Activated CD4-positive, alpha-beta T cell treated with anti-CD3 and anti-CD28 coated beads, Interleukin-2, amount 50 U/mL, for 48 hours (primary cell): Measurements from ENCODE around the gene ABCG1.

Experiments used
- DNase-seq, 2 experiments: peaks; one replicate each; pipeline ENCODE4 v3.0.0-alpha.2; 2020

The ABCG1 gene

DNA sequence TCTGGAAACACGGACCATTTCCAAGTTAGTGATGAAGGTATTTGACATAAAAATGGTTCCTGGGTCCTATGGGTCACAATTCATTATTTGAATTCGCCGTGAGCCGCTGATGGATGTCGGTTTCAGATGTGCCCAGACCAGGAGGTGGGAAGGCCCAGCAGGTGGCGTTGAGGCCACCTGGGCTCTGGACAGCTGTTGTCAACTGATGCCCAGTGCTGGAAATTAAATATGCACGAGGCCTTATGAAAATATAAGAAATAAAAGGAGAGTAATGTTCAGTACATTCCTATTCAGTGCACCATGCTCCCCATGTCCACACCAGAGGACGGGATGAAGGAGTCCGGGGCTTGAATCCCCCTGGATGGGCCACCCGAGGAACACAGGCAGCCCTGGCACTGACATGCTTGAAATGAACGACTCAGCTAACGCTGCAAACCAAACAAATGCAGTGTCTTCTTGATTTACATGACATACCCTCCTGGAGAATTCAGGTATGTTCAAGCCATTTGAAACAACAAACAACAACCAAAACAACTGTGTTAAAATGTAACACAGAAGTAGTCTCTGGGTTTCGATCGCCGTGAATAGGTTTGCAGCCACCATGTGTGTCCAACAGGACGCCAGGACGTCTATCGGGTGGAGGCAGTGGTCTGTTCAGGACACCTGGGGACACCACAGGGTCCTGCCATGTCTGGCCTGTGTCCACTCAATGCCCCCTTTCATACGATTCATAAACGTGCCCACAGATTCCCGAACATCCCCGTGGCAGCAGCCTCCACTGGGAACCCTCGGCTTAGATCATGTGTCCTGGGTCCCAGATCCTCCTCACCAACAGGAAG is 90.2 kb downstream of the ABCG1 start:
- no peak for DNase-seq

DNA sequence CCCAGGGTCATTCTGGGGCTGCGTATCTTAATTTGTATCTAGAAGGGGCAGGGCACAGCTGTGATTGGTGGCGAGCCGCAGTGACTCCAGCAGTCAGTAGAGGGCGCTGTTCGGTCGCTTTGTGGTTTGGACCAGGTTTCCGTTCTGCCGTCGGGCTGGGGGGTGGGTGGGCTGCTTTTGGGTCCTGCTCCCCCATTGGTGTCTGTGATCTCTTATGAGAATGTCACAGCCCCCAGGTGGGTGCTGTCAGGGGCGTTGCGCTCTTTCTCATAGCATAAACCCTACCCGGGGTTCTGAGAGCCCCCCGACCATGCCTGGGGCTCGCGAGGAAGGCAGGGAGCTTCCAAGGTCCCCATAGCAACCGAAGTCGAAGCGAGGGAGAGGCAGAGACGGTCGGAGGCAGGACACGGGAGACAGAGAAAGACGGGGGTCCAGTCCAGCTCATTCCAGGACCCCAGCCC is 90.8 kb downstream of the ABCG1 start:
- peak; percentile 80 to 82 for DNase-seq

DNA sequence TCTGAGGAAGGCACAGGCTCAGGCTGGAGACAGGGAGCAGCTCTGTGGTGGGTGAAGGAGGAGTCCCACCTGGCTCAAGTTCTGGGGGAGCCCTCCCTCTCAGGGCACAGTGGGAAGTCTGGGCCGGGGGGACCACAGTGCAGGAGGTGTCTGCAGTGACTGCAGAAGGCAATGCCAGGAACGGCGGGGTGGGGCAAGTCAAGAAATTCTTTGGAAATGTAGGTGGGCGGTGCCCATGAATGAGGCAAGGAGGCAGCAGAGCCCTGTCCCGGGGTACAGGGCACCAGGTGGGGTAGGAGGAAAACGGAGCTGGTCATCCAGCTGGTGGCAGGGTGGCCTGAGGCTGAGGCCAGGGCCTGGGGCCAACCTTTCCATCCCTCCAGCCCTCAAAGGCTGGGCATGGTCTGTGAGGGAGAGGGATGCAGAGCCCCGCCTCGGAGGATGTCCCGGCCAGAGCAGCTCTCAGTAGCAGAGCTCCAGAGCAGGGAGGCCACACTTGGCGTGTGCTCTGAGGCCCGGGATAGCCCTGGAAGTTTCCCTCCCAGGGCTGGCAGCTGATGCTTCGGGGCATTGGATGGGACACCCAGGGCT is 91.6 kb downstream of the ABCG1 start:
- DNase-seq: no peak

DNA sequence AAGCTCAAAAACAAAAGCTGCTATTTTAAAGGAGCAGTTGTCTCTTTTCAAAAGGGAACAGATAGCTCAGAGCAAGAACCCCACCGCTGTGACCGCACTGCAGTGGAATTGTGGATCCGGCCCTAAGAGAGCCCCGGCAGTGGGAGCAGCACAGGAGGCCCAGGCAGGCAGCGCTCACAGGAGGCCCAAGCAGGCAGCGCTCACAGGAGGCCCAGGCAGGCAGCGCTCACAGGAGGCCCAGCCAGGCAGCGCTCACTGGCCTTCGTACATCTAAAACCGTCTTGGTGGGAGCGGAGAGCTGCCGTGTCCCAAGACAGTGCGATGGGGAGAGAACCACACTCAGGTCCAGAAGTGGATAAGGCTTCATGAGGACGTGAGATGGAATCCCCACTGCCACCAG is 92.2 kb downstream of the ABCG1 start:
- no peak for DNase-seq

DNA sequence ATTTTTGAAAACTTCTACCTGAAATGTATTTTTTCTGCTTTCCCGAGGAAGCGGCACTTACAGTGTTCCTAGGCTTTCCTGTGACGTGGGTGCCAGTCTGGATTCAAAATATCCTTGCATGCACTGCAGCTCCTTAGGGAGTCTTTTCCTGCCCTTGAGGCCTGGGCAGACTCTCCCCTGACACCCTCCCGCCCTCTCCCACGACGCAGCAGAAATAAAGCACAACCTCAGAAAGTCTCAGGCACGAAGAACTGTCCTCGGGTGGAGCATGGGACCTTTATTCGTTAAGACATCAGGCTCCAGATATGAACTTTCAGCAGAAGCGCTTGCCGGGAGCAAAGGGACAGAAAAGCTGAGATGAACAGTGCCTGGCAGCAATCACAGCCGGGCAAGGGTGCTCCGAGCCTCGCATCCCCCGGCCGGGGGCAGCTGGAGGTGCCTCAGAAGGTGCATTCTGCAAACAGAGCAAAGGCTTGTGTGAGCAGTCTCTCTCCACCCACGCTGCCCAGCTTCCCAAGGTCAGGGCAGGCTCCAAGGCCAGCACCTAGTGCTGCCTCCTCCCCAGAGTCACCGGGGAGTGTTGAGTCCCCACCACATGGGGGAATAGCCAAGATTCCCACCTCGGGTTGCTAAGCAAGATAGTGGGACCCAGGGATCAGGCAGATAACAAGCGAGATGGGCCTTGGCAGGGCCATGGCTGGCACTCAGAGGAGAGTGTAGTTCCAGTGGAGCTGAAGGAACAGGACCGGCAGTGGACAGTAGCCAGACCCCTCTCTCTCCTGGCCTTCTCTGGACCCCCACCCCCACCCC is 93.1 kb downstream of the ABCG1 start:
- no peak for DNase-seq

DNA sequence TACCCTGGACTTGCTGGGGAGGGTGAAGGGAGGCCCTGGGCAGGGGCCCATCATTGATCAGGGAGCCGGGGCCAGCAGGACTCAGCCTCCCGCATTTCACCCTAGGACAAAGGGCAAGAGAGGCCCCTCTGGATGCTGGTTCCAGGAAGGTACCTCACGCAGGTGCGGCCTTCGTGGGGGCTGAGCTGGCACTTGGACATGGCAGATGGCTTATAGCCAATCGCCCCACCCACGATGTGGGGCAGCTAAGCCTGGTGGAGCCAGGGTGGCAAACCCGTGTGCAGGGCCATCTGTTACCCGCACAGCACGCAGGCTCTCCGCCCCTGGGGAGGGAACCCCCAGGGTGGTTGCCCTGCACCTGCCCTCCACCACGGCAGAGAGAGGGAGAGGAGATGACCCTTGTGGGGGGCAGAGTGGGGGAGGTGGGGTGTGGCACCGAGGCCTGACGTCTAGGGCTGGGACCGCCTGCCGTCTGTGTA is 93.7 kb downstream of the ABCG1 start:
- DNase-seq: no peak

DNA sequence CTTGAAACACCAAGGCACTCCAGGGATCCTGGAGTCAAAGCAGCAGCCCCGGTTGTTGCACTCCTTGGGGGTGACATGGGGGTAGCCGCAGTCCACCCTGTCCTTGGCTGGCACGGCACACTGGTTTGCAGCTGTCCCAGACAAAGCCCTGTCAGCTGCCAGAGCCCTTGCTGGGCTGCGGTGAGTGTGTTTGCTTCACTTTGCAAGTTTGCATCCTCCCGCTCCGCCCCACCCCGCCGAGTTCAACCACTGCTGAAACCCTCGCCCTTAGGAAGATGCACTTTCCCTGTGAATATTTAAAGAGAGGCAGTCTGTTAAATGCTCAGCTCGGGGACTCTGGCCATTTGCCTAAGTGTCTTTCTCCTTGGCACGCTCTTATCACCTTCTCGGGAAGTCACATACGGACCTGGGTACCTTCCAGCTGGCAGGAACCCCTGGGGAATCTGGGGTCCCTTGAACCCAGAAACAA is 94.6 kb downstream of the ABCG1 start:
- no peak for DNase-seq

DNA sequence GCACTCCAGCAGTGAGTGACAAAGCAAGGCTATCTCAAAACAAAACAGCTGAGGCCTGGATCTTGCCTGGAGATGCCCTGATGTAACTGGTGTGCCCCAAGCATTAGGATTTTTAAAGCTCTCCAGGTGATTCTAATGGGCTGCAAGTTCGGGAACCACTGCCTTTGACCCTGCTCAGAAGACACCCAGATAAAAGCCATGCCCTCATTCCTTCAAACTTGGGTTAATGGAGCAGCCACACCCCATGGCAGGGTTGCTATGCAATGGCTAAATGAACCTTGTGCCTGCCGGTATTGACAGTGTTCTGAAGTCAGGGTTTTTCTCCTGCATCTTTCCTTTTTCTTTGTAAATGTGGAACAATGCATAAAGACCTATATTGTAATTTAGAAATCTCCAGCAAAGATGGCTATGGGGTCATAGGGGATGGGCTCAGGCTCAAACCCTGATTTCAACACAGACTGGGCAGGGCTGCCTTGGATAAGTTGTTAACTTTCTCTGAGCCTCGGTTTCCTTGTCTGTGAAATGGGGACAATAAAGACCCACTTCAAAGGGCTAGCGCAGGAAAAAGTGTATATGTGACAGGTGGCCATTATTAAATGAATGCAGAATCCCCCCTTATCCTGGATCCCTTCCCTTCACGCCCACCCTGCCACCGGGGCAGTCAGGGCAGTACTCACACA is 95.8 kb downstream of the ABCG1 start:
- DNase-seq: no peak

DNA sequence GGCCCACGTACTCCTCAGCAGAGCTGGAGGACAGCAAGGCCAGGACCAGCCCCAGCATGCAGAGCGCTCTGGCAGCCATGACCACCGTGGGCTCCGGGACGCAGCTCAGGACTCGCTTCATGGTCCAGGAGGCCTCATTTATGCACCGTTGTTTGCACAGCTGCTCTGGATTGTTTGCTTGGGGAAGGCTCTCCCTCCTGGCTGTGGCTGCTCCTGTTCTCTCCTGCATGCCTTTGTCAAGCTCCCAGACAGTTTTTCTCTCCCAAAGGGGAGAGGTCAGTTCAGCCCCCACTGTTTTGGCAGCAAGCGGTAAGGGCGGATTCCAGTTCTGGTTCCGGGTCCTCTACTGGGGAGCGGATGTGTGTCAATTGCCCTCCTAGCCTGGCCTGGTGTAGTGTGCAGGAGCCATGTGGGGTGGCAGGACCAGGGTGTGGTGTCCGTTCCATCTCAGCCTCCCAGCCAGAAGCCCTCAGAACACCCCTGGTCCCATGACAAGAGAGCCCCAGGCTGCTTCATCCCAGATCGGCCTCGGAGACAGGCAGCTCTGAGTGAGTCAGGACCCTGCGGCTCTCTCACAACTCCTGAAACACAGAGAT is 96.5 kb downstream of the ABCG1 start, which contains the start of gene TFF3:
Gene TFF3 (minus strand): TSS at position 114 of the 596 bp plus-strand sequence. CDS start 35 bp downstream, at position 79.
- no peak for DNase-seq

DNA sequence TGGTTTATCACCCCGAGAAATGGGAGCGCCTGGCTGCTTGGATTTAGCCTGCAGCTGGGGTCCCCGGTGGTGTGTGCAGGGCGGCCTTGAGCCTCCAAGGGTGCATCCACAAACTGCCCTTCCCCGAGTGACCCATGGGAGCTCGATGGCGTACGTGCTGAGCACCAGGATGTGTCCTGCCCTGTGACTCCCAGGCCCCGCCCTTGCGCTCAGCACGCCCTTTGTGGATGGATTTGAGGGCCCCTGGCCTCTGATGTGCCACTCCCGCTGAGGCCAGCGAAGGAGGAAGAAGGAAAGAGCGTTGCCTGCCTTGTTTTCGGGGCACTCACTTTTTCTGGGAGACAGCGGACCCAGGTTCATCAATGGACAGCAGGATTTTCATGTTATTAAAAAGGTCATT is 98.0 kb downstream of the ABCG1 start:
- no peak for DNase-seq

DNA sequence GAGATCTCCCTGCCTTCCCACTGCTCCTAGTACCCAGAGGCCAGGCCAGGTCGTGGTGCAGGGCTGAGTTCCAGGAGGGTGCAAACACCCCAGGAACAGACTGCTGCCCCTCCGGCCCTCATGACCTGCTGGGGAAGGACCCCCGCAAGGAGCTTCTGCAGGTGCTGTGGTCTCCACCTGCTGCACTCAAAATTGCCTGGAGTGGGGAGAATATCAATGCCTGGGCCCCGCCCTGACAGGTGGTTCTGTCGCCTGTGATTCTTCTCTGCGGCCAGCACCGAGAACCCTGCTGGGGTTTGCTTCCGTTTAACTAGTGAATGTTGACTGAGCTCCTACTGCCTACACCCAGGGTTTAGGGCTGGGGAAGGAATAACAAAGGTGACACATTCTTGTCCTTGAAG is 98.4 kb downstream of the ABCG1 start:
- DNase-seq: no peak

DNA sequence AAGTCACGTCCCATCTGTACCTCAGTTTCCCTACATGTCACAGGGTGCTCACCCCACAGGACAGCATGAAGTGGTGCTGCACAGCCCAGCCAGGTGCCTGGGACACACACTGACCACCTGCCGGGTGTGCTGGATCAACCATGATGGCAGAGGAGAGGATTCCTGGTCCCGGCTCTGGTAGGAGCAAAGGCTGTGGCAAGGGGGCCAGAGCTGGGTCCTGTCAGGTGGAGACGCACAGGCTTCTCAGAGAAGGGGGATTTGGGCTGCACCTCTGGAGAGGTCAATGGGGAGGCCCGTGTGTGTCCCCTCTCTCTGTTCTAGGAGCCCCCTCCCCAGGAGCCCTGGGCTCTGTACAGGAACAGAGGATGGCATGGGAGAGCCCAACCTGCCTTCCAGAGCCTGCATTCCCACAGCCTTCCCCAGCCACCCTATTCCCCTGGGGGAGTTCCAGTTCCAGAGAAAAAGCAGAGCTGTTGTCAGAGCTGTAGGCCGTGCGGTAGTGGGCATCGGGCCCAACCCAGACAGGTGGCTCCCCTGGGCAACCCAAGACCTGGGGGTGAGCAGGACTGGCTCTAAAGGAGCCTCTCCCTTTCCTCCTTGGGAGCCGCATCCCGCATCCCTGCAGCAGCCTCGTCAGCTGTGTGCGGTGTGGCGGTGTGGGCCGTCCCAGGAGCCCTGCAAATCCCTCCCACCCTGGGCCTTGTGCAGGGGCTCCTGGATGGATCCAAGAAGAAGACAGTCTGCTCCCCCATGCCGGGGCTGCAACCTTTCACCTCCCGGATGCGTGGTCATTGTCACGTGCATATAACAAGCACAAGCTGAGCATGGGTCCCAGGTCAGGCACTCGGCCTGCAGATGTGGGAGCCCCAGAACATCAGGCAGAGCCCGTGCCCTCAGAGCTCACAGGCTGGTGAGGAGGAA is 99.1 kb downstream of the ABCG1 start:
- no peak for DNase-seq

DNA sequence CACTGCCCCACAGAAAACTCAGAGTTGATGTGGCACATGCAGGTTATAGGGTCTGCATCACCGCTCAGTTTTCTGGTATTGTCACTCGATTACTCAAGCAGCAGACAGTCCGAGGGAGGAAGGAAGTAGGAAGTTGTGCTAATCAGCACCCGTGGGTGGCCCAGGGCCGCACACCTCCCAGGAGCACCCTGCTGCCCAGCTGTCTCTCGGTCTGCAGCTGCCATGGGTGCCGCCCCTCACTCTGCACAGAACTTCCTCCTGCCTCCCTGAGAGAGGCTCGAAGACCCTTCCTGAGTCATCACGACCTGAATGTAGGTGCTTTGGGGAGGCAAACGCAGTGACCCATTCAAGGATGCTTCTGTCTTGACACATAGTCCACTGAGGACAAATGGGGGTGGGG is 100.4 kb downstream of the ABCG1 start:
- no peak for DNase-seq

DNA sequence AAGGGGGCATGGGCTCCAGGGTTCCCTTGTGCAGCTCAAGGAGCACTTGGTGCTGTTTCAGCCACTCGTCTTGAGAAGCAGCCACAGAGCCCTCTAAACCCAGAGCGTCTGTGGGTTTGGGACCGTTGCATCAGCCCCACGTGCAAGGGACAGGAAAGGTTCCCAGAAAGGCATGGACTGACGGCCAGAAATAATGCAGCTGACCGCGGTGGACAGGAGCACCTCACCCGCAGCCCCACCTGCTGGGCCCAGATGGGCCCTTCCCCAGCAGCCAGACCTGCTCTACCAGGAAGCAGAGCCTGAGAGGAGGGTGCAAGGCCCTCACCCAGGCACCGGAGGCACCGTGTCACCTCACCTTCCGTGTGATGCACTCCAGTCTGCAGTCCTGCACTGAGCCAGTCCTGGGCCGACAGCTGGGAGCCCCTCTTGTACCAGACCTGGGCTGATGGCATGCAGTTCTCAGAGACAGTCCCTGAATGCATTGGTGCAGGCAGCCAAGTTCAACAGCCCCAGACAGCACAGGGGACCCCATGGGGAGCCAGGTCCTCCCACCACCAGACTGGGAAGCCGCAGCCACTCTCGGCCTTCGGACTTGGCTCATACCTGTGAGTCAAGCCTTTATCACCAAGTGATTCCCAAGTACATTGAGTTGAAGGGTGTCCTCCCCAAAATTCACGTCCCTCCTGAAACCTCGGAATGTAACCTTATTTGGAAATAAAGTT is 101.1 kb downstream of the ABCG1 start:
- DNase-seq: no peak

DNA sequence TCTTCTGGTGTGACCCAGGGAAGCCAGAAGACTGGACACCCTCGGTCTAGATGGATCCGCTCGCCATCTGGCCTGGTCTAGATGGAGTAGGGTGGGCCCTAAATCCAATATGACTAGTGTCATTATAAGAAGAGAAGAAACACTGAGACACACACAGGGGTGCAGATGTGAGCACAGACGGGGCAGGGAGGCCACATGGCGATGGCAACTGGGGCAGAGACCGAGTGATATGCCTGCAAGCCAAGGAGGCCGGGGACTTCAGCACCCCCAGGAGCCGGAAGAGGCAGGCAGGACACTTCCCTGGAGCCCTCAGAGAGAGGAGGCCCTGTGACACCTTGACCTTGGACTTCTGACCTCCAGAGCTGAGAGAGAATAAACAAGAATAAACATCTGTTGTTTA is 101.9 kb downstream of the ABCG1 start:
- no peak for DNase-seq

DNA sequence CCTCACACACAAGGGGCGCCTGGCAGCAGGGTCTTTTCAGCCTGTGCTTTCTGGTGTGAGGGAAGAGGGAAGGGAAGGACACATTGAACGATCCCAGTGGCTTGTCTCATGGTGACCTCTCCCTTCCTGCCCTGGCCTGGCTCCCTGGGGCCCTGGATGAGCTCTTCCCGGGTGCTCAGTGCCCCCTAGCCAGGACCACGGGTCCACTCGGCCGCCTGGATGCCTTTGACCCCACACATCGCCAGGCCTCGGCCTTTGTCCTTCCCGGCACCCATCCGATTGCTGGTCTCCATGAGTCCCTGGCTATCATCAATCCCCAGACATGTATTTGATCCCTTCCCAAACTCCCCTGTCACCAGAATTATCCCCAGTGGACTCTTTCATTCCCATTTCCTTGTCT is 102.3 kb downstream of the ABCG1 start:
- DNase-seq: no peak

DNA sequence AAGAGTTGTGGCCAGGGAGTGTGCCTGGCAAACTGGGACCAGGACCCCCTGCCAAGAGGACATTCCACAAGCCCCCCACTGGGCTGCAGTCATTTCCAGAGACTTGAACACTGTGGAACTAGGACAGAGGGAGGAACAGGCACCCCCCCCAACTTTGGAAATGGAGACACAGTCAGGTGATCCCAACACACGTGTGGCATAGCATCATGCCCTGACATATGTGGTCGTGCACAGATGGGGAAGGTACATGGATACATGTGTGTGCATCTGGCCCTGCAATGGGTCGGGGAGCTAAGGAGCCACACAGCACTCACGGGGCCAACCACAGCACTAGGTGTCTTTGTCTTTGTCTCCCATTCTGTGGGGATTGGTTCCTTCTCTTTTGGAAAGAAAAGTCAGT is 102.9 kb downstream of the ABCG1 start:
- DNase-seq: no peak

DNA sequence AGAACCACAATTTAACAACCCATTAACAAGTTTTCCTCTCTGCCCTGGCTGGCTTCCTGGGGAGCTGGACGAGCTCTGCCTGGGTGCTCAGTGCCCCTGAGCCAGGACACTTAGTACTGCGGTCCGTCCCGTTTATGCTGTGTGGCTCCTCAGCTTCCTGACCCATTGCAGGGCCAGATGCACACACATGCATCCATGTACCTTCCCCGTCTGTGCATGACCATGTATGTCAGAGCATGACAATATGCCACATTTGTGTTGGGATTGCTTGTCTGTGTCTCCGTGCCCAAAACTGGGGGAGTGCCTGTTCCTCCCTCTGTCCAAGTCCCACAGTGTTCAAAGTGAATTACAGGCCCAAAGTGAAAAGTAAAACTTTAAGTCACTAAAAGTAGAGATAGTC is 106.0 kb downstream of the ABCG1 start:
- no peak for DNase-seq

DNA sequence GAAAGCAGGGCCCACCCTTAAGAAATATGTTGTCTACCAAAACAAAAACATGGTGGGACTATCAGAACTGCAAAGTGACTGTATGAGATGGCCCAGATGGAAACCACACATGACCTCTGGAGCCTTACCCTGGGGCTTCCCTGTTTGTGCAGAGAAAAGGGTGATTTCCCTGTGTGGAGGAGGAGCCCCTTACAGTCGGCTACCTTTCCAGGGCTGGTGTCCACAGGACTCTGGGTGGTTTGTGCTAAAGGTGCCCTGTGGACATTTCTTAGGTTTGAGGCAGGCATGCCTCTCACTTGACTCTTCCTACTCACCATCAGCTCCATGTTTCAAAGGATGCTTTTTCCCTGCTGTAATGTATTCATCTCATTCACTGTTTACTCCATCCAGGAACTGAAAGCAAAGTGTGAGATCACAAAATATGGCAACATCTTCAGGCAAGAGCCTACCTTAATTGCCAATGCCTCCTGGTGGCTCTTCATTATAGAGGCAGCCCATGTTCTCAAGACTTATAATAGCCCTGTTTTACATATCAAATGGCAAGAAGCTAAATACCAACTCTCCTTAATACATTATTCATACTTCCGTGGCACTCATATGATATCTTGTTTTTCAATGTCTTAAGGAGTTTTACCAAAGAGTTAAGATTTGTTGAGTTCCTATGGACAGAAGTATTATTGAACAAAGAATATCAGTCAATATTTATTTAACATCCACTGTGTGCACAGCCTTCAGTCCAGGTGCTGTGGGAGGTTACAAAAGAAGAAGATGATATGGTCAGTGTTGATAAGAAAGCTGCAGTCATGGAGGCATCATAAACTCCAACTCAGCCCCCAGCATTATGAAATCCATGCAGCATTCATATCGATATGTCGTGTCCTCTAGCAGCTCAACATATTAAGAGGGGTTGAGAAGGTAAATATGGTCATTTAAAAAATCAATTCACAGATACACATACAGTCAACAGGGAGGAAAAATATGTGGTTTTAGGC is 111.7 kb downstream of the ABCG1 start:
- DNase-seq: no peak
